T-cell (primary cell): ENCODE measurements around the gene MSH3. TPM values are rescaled to one million over a fixed set of nuclear protein-coding genes. Genes with fewer than 3 reads are reported as not detected.

Experiments
- ATAC-seq, 4 experiments: fragments of 200-7000 bp in 3 of 4; fragments of 150-1000 bp in 1 of 4; cut with Tn5 transposase; replicated peaks in 1 of 4; 1 replicate in 3 of 4; 2 replicates in 1 of 4; pipeline ENCODE4 v1.10.0; 2021; ENCODE audit warnings: moderate library complexity in 3 of 4, mild to moderate bottlenecking in 2 of 4, moderate number of reproducible peaks in 1 of 4
- CTCF ChIA-PET, 2 donors: fragments of 300-600 bp; sonication (Branson Sonifier 250); formaldehyde crosslinking; loops; one replicate each; lab custom pipeline; 2022; ENCODE audit warnings: antibody characterized with exemption in 2 of 2; lab: Charles Lee
- POLR2A ChIA-PET, 2 donors: fragments of 300-600 bp; sonication (Branson Sonifier 250); formaldehyde crosslinking; loops; one replicate each; lab custom pipeline; 2022; ENCODE audit warnings: antibody characterized with exemption in 2 of 2; lab: Charles Lee
- DNase-seq, 35 experiments: peaks; one replicate each; pipeline versions ENCODE4 v3.0.0 to v3.0.0-alpha.2; 2013 to 2023
- H3K27ac ChIP-seq: one replicate; pipeline ENCODE4 v1.5.1; 2013; ENCODE audit warnings: low read length
- H3K27me3 ChIP-seq, 2 experiments: replicated peaks in 1 of 2; 1 replicate in 1 of 2; 2 replicates in 1 of 2; pipeline versions ENCODE4 v1.6.1 to v1.7.0; 2013; ENCODE audit warnings: low read length in 1 of 2, mixed read lengths in 1 of 2; ENCODE audit not compliant: control insufficient read depth in 2 of 2, insufficient read depth in 2 of 2; ENCODE audit errors: extremely low read depth in 1 of 2
- H3K36me3 ChIP-seq, 2 donors: 1 replicate in 1 of 2; 2 replicates in 1 of 2; pipeline versions ENCODE4 v1.6.1 to v1.7.0; 2013; ENCODE audit warnings: low read length in 1 of 2; ENCODE audit not compliant: control insufficient read depth in 2 of 2, insufficient read depth in 1 of 2; ENCODE audit errors: extremely low read depth in 1 of 2
- H3K4me1 ChIP-seq, 2 experiments: 1 replicate in 1 of 2; 2 replicates in 1 of 2; pipeline versions ENCODE4 v1.6.1 to v1.7.0; 2013; ENCODE audit warnings: low read length in 2 of 2, mixed read lengths in 1 of 2; ENCODE audit not compliant: insufficient read depth in 2 of 2, control insufficient read depth in 1 of 2; ENCODE audit errors: extremely low read depth in 1 of 2
- H3K4me3 ChIP-seq, 2 donors: 1 replicate in 1 of 2; 2 replicates in 1 of 2; pipeline versions ENCODE4 v1.5.1 to v1.7.0; 2013; ENCODE audit warnings: mild to moderate bottlenecking in 2 of 2, low read length in 1 of 2, moderate library complexity in 1 of 2; ENCODE audit not compliant: control insufficient read depth in 1 of 2; ENCODE audit errors: extremely low read depth in 1 of 2
- H3K9me3 ChIP-seq: 2 replicates; pipeline ENCODE4 v1.7.0; 2013
- H3K27ac Mint-ChIP-seq, 2 donors: one replicate each; pipeline ENCODE4 v1.8.0; 2020 to 2021; ENCODE audit warnings: mild to moderate bottlenecking in 2 of 2, mixed read lengths in 2 of 2
- H3K27me3 Mint-ChIP-seq, 2 donors: one replicate each; pipeline ENCODE4 v1.8.0; 2021 to 2022; ENCODE audit warnings: mixed read lengths in 2 of 2
- H3K36me3 Mint-ChIP-seq: one replicate; pipeline ENCODE4 v1.8.0; 2021; ENCODE audit warnings: mixed read lengths
- H3K4me1 Mint-ChIP-seq, 3 donors: one replicate each; pipeline ENCODE4 v1.8.0; 2020 to 2022; ENCODE audit warnings: mixed read lengths in 3 of 3, mild to moderate bottlenecking in 1 of 3
- H3K4me3 Mint-ChIP-seq, 3 donors: one replicate each; pipeline ENCODE4 v1.8.0; 2020 to 2022; ENCODE audit warnings: mild to moderate bottlenecking in 3 of 3, mixed read lengths in 3 of 3, moderate library complexity in 3 of 3
- H3K9me3 Mint-ChIP-seq, 3 donors: one replicate each; pipeline ENCODE4 v1.8.0; 2020 to 2022; ENCODE audit warnings: mixed read lengths in 3 of 3
- WGBS: methylation state at CpG from one replicate; pipeline ENCODE4 v1.1.5; 2013; ENCODE audit warnings: missing lambda C conversion rate; ENCODE audit not compliant: insufficient coverage; 5-methylcytosine and 5-hydroxymethylcytosine counted together
- total RNA-seq, 35 experiments: library from RNA in 6 of 35; stranded (reverse) in 6 of 35; fragments of 120-200 nt in 1 of 35; gene quantifications; one replicate each; pipeline versions ENCODE4 v1.2.1 to v1.2.4 and lab custom pipeline; 2013 to 2026

MSH3 gene
- total RNA-seq, 5 donors from 2014 or later (not counting 1 experiment from before 2014, with no cell fraction given), result 10.8 to 20.8 (median 16.3) TPM

- Mint-ChIP-seq H3K9me3 (peaks cover 4 to 23% (median 14%) of the 10 kb centered on the region in 3 donors), H3K27ac (no peak overlapping the region), H3K36me3 (peaks cover 21% of the 10 kb centered on the region), H3K4me3 (no peak overlapping the region), H3K27me3 (no peaks in the 10 kb centered on the region), H3K4me1 (no peaks in the 10 kb centered on the region)
- ChIA-PET POLR2A (no interaction called here), CTCF (no interaction called here)
- DNase-seq (no peak), ATAC-seq (no peak)
- no peak overlapping the region for H3K27ac ChIP-seq
- H3K36me3 ChIP-seq, result no peaks in the 10 kb centered on the region
- no CpG with 5 or more reads among the region's 1 CpG for WGBS
- H3K4me1 ChIP-seq, result no peaks in the 10 kb centered on the region
- H3K4me3 ChIP-seq, result no peak overlapping the region
- peaks cover 2% of the 10 kb centered on the region for H3K9me3 ChIP-seq
- no peaks in the 10 kb centered on the region for H3K27me3 ChIP-seq
Measured at GRCh38 chr5:80905405-80905804, 251.0 kb downstream of the MSH3 start.

- peaks cover 0 to under 1% of the 10 kb centered on the region in 2 experiments for H3K4me1 ChIP-seq
- DNase-seq (no peak), ATAC-seq (no peak)
- H3K4me3 ChIP-seq, result no peak overlapping the region
- H3K4me3 Mint-ChIP-seq, result no peak overlapping the region
- peaks cover 4 to 5% (median 5%) of the 10 kb centered on the region in 3 donors for H3K9me3 Mint-ChIP-seq
- no peaks in the 10 kb centered on the region for H3K27me3 Mint-ChIP-seq
- H3K27me3 ChIP-seq, result no peaks in the 10 kb centered on the region
- POLR2A ChIA-PET, result no interaction called here
- H3K9me3 ChIP-seq, result no peaks in the 10 kb centered on the region
- no peak overlapping the region for H3K27ac Mint-ChIP-seq
- no peak overlapping the region for H3K27ac ChIP-seq
- WGBS, result no CpG with 5 or more reads among the region's 3 CpGs
- CTCF ChIA-PET, result no interaction called here
- H3K36me3 ChIP-seq, result no peaks in the 10 kb centered on the region
- peaks cover 9% of the 10 kb centered on the region for H3K36me3 Mint-ChIP-seq
- peaks cover 0 to 7% (median 3%) of the 10 kb centered on the region in 3 donors for H3K4me1 Mint-ChIP-seq
Measured at GRCh38 chr5:80912479-80912878, 258.0 kb downstream of the MSH3 start.

GRCh38 chr5:80915716-80916115 is 261.3 kb downstream of the MSH3 start:
- no peak overlapping the region for H3K4me3 Mint-ChIP-seq
- H3K36me3 Mint-ChIP-seq, result peaks cover 9% of the 10 kb centered on the region
- ChIA-PET POLR2A (no interaction called here), CTCF (no interaction called here)
- DNase-seq (no peak), ATAC-seq (no peak)
- H3K27me3 Mint-ChIP-seq, result no peaks in the 10 kb centered on the region
- no peaks in the 10 kb centered on the region for H3K9me3 ChIP-seq
- H3K4me1 Mint-ChIP-seq, result peaks cover 3 to 11% (median 8%) of the 10 kb centered on the region in 3 donors
- no CpG with 5 or more reads among the region's 1 CpG for WGBS
- no peaks in the 10 kb centered on the region for H3K36me3 ChIP-seq
- peaks cover 0 to 2% of the 10 kb centered on the region in 2 experiments for H3K4me1 ChIP-seq
- no peak overlapping the region for H3K27ac ChIP-seq
- peaks cover 4 to 5% (median 5%) of the 10 kb centered on the region in 3 donors for H3K9me3 Mint-ChIP-seq
- no peak overlapping the region for H3K4me3 ChIP-seq
- no peaks in the 10 kb centered on the region for H3K27me3 ChIP-seq
- H3K27ac Mint-ChIP-seq, result no peak overlapping the region

- no peak overlapping the region for H3K4me3 ChIP-seq
- CTCF ChIA-PET, result interaction anchor here in 1 of 2 donors (0.6 kb wide), 1 partner anchor 83 kb away, joined by 3 read pairs; no protein-coding TSS in a partner anchor
- peaks cover 0 to 2% of the 10 kb centered on the region in 2 experiments for H3K4me1 ChIP-seq
- POLR2A ChIA-PET, result no interaction called here
- no peaks in the 10 kb centered on the region for H3K27me3 ChIP-seq
- no peaks in the 10 kb centered on the region for H3K36me3 ChIP-seq
- H3K27ac Mint-ChIP-seq, result no peak overlapping the region
- ATAC-seq (no peak), DNase-seq (no peak)
- H3K36me3 Mint-ChIP-seq, result peaks cover 5% of the 10 kb centered on the region
- no peaks in the 10 kb centered on the region for H3K9me3 ChIP-seq
- H3K27me3 Mint-ChIP-seq, result no peaks in the 10 kb centered on the region
- WGBS, result 100% methylated on average over 1 of the region's 4 CpGs
- no peak overlapping the region for H3K27ac ChIP-seq
- H3K4me1 Mint-ChIP-seq, result peaks cover 3 to 11% (median 8%) of the 10 kb centered on the region in 3 donors
- no peak overlapping the region for H3K4me3 Mint-ChIP-seq
- H3K9me3 Mint-ChIP-seq, result peaks cover 4 to 5% (median 5%) of the 10 kb centered on the region in 3 donors
Measured at GRCh38 chr5:80916676-80917075, 262.2 kb downstream of the MSH3 start.

- POLR2A ChIA-PET, result no interaction called here
- Mint-ChIP-seq H3K27me3 (no peaks in the 10 kb centered on the region), H3K36me3 (no peaks in the 10 kb centered on the region), H3K4me1 (peaks cover 3 to 11% (median 8%) of the 10 kb centered on the region in 3 donors), H3K9me3 (no peaks in the 10 kb centered on the region), H3K27ac (no peak overlapping the region), H3K4me3 (no peak overlapping the region)
- no peak overlapping the region for H3K27ac ChIP-seq
- CTCF ChIA-PET, result no interaction called here
- no peaks in the 10 kb centered on the region for H3K36me3 ChIP-seq
- no CpG with 5 or more reads among the region's 3 CpGs for WGBS
- no peak for DNase-seq
- H3K27me3 ChIP-seq, result no peaks in the 10 kb centered on the region
- ATAC-seq, result no peak
- H3K9me3 ChIP-seq, result no peaks in the 10 kb centered on the region
- H3K4me3 ChIP-seq, result no peak overlapping the region
- H3K4me1 ChIP-seq, result peaks cover 0 to 2% of the 10 kb centered on the region in 2 experiments
Measured at GRCh38 chr5:80917631-80918030, 263.2 kb downstream of the MSH3 start.

- WGBS, result 80% methylated on average over 1 of the region's 6 CpGs
- DNase-seq, result no peak
Measured at GRCh38 chr5:80919678-80920196, 265.3 kb downstream of the MSH3 start.

More at GRCh38 chr5:80919678-80920196, 265.3 kb downstream of the MSH3 start:
- ChIA-PET POLR2A (interaction anchor here in 1 of 2 donors (0.7 kb wide), 1 partner anchor 247 kb away, joined by 3 read pairs; no protein-coding TSS in a partner anchor), CTCF (no interaction called here)
- peaks cover 0 to 2% of the 10 kb centered on the region in 2 experiments for H3K4me1 ChIP-seq
- Mint-ChIP-seq H3K27ac (no peak overlapping the region), H3K36me3 (no peaks in the 10 kb centered on the region), H3K4me1 (peaks cover 3 to 11% (median 8%) of the 10 kb centered on the region in 3 donors), H3K4me3 (no peak overlapping the region), H3K27me3 (no peaks in the 10 kb centered on the region), H3K9me3 (no peaks in the 10 kb centered on the region)
- ATAC-seq, result no peak
- no peak overlapping the region for H3K27ac ChIP-seq
- H3K36me3 ChIP-seq, result no peaks in the 10 kb centered on the region
- no peak overlapping the region for H3K4me3 ChIP-seq
- H3K9me3 ChIP-seq, result no peaks in the 10 kb centered on the region
- no peaks in the 10 kb centered on the region for H3K27me3 ChIP-seq
